HepG2 (cell line): ENCODE measurements around the gene TBC1D14.

Source experiments
- EP300 ChIP-seq, 3 experiments: sonication (generic) in 1 of 3; formaldehyde crosslinking in 1 of 3; IDR thresholded peaks; 2 replicates each; pipeline versions ENCODE4 v1.5.1 to v1.6.1; 2011 to 2020; ENCODE audit warnings: low read depth in 2 of 3, low read length in 2 of 3, borderline replicate concordance in 1 of 3, improper control_type of control experiment in 1 of 3, mild to moderate bottlenecking in 1 of 3, missing genetic modification reagents in 1 of 3, moderate library complexity in 1 of 3
- FOXP4 ChIP-seq: sonication (generic); formaldehyde crosslinking; IDR thresholded peaks from 2 replicates; pipeline ENCODE4 v1.4.0; 2020; ENCODE audit warnings: missing genetic modification reagents
- GLI4 ChIP-seq: sonication (generic); formaldehyde crosslinking; IDR thresholded peaks from 2 replicates; pipeline ENCODE4 v1.5.1; 2020; ENCODE audit warnings: missing genetic modification reagents, mild to moderate bottlenecking, moderate library complexity, borderline replicate concordance
- MYC ChIP-seq: sonication (generic); formaldehyde crosslinking; IDR thresholded peaks from 2 replicates; pipeline ENCODE4 v1.9.0; 2021; ENCODE audit warnings: missing genetic modification reagents, borderline replicate concordance
- SIN3A ChIP-seq: IDR thresholded peaks from 2 replicates; pipeline ENCODE4 v1.6.1; 2011; ENCODE audit warnings: low read depth, mild to moderate bottlenecking, control low read depth, low read length, borderline replicate concordance
- SMC3 ChIP-seq: IDR thresholded peaks from 2 replicates; pipeline ENCODE4 v1.6.1; 2011; ENCODE audit warnings: low read length, improper control_type of control experiment
- ZBTB33 ChIP-seq: sonication (generic); formaldehyde crosslinking; IDR thresholded peaks from 2 replicates; pipeline ENCODE4 v1.4.0; 2020; ENCODE audit warnings: missing genetic modification reagents
- ZNF317 ChIP-seq: sonication (generic); formaldehyde crosslinking; IDR thresholded peaks from 2 replicates; pipeline ENCODE4 v1.5.0; 2020; ENCODE audit warnings: mild to moderate bottlenecking, missing genetic modification reagents
- ZNF580 ChIP-seq: IDR thresholded peaks from 2 replicates; pipeline ENCODE4 v1.6.1; 2016; ENCODE audit warnings: low read depth, borderline replicate concordance

GRCh38 chr4:6983544-6984142, 74.0 kb downstream of the TBC1D14 start:
- TF ChIP-seq MYC, result no peak
- no peak for TF ChIP-seq SIN3A
- TF ChIP-seq ZNF580, result no peak
- TF ChIP-seq ZNF317 (CRISPR knock-in tag), result no peak
- no peak for TF ChIP-seq SMC3
- TF ChIP-seq FOXP4, result no peak
- TF ChIP-seq ZBTB33 (CRISPR knock-in tag), result no peak
- no peak for TF ChIP-seq EP300 (IDR thresholded peaks at IDR 0.05; ENCODE audit: low read depth in 2 of 2, low read length in 2 of 2)
- no peak for TF ChIP-seq EP300 (CRISPR knock-in tag; IDR thresholded peaks at IDR 0.05; ENCODE audit: borderline replicate concordance)
- no peak for TF ChIP-seq GLI4 (CRISPR knock-in tag)
